ENCODE data around the gene CA6. TPM values are rescaled to one million over a fixed set of nuclear protein-coding genes. Genes with fewer than 3 reads are reported as not detected.
"Not testable (repeated sequence)": the region's sequence is repeated elsewhere in the genome, so short reads cannot be mapped to it uniquely, and the experiment has no call there.

The CA6 gene
- not detected for total RNA-seq

DNA sequence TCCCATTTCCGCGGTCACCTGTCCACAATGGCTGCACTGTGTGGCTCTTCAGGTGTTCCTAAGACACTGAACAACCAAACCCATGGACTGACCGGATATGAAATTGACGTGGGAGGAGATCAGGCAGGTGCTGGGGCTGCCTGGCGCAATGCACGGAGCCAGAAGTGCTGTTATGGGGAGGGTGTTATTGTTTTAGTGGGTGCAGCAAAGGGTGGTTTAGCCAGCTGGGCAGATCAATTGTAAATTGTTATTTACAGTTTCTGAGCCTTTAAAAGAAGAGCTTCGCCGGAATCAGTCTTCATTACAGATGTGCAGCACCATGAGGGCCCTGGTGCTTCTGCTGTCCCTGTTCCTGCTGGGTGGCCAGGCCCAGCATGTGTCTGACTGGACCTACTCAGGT, at the start of gene CA6:
CA6 (plus strand) TSS at position 301 of the 400 bp plus-strand sequence; CDS start at position 320, 19 bp downstream.
- 96% methylated on average over 8 of the region's 8 CpGs for WGBS
- H3K36me3 ChIP-seq: no peaks in the 10 kb centered on the region
- H3K4me1 ChIP-seq (replicated peaks): no peaks in the 10 kb centered on the region
- H3K9me3 ChIP-seq: no peaks in the 10 kb centered on the region
- intact Hi-C loops (cut with DNase I): no loop called here
- no peak for TF ChIP-seq POLR2A (IDR thresholded peaks at IDR 0.05)
- no peak for TF ChIP-seq POLR2AphosphoS5 (IDR thresholded peaks at IDR 0.05)
- no peak for TF ChIP-seq CTCF (IDR thresholded peaks at IDR 0.05)
- H3K27me3 ChIP-seq (replicated peaks; ENCODE audit: insufficient read depth): no peaks in the 10 kb centered on the region
- no peak within 1 kb of the TSS for H3K27ac ChIP-seq
- DNase-seq (ENCODE audit: low spot score): no peak
- no peak within 1 kb of the TSS for H3K4me3 ChIP-seq

DNA sequence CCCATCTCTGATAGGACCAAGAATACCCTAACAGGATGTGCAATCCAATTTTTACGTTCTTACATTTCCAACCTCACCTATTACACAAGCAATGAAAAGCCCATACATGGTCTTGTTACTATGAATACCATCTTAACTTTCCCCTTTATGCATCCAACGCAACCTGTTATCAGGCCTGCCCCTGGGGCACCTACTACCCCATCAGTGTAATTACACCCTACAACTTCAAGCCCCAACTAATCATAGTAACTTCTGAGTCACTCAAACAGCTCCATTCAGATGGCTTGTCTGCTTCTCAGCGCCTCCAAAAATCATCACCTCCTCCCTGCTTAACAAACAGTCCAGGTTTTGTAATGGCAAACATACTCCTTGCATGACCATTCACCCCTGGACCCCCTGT, 48.9 kb upstream of the CA6 start:
- DNase-seq (ENCODE audit: low spot score); H3K27ac ChIP-seq; H3K36me3 ChIP-seq; intact Hi-C loops (cut with DNase I); H3K4me3 ChIP-seq; H3K9me3 ChIP-seq; H3K27me3 ChIP-seq (replicated peaks; ENCODE audit: insufficient read depth); H3K4me1 ChIP-seq (replicated peaks): not testable (repeated sequence)
- 85% methylated on average over 3 of the region's 3 CpGs for WGBS

- H3K4me1 ChIP-seq (replicated peaks); H3K9me3 ChIP-seq; H3K27me3 ChIP-seq (replicated peaks; ENCODE audit: insufficient read depth); H3K27ac ChIP-seq; H3K36me3 ChIP-seq; H3K4me3 ChIP-seq; intact Hi-C loops (cut with DNase I); DNase-seq (ENCODE audit: low spot score): not testable (repeated sequence)
- 52% methylated on average over 4 of the region's 4 CpGs for WGBS
Observed at GRCh38 chr1:8897505-8897904, 48.2 kb upstream of the CA6 start.

GRCh38 chr1:8898418-8898817, 47.2 kb upstream of the CA6 start:
- H3K36me3 ChIP-seq; H3K4me3 ChIP-seq; DNase-seq (ENCODE audit: low spot score); H3K9me3 ChIP-seq; H3K27ac ChIP-seq; H3K27me3 ChIP-seq (replicated peaks; ENCODE audit: insufficient read depth); H3K4me1 ChIP-seq (replicated peaks); intact Hi-C loops (cut with DNase I): not testable (repeated sequence)
- 92% methylated on average over 5 of the region's 5 CpGs for WGBS

- WGBS: 95% methylated on average over 7 of the region's 7 CpGs
- no peaks in the 10 kb centered on the region for H3K36me3 ChIP-seq
- H3K27me3 ChIP-seq (replicated peaks; ENCODE audit: insufficient read depth): no peaks in the 10 kb centered on the region
- intact Hi-C loops (cut with DNase I): no loop called here
- no peak overlapping the region for H3K4me3 ChIP-seq
- no peaks in the 10 kb centered on the region for H3K4me1 ChIP-seq (replicated peaks)
- TF ChIP-seq POLR2AphosphoS5 (IDR thresholded peaks at IDR 0.05) (no peak), CTCF (IDR thresholded peaks at IDR 0.05) (no peak), POLR2A (IDR thresholded peaks at IDR 0.05) (no peak)
- no peak overlapping the region for H3K27ac ChIP-seq
- no peaks in the 10 kb centered on the region for H3K9me3 ChIP-seq
- DNase-seq (ENCODE audit: low spot score): no peak
Observed at GRCh38 chr1:8899046-8899445, 46.6 kb upstream of the CA6 start.

- H3K4me3 ChIP-seq; H3K36me3 ChIP-seq; H3K9me3 ChIP-seq; intact Hi-C loops (cut with DNase I); H3K4me1 ChIP-seq (replicated peaks); H3K27me3 ChIP-seq (replicated peaks; ENCODE audit: insufficient read depth); H3K27ac ChIP-seq; DNase-seq (ENCODE audit: low spot score): not testable (repeated sequence)
- 99% methylated on average over 4 of the region's 4 CpGs for WGBS
Observed at GRCh38 chr1:8900684-8901083, 45.0 kb upstream of the CA6 start.

GRCh38 chr1:8902765-8903164, 42.9 kb upstream of the CA6 start:
- Histone ChIP-seq H3K27me3 (replicated peaks; ENCODE audit: insufficient read depth) (no peaks in the 10 kb centered on the region), H3K36me3 (no peaks in the 10 kb centered on the region), H3K4me1 (replicated peaks) (no peaks in the 10 kb centered on the region), H3K4me3 (no peak overlapping the region), H3K27ac (peak overlapping the region in 1 of 2 donors; percentile 28), H3K9me3 (no peaks in the 10 kb centered on the region)
- intact Hi-C loops (cut with DNase I): no loop called here
- 73% methylated on average over 5 of the region's 5 CpGs for WGBS
- no peak for DNase-seq (ENCODE audit: low spot score)
- TF ChIP-seq POLR2AphosphoS5 (IDR thresholded peaks at IDR 0.05): no peak

All from prostate gland (tissue), 2 donors.